Common myeloid progenitor, CD34-positive (primary cell): ENCODE data around the gene CCDC171.

Experiments
- CTCF ChIA-PET: fragments of 350-600 bp; sonication (Branson Sonifier 250); formaldehyde crosslinking; loops from one replicate; lab custom pipeline; 2021; ENCODE audit warnings: antibody characterized with exemption; lab: Charles Lee
- POLR2A ChIA-PET: fragments of 350-600 bp; sonication (Branson Sonifier 250); formaldehyde crosslinking; loops from one replicate; lab custom pipeline; 2021; ENCODE audit warnings: antibody characterized with exemption; lab: Charles Lee
- DNase-seq, 3 donors: peaks; one replicate each; pipeline versions ENCODE4 v3.0.0 to v3.0.0-alpha.2; 2013
- H3K27ac ChIP-seq, 2 experiments: 1 replicate in 1 of 2; 2 replicates in 1 of 2; pipeline ENCODE4 v1.7.0; 2013; ENCODE audit warnings: inconsistent platforms in 2 of 2, low read length in 2 of 2, mild to moderate bottlenecking in 2 of 2, low read depth in 1 of 2, moderate library complexity in 1 of 2; ENCODE audit not compliant: severe bottlenecking in 2 of 2, insufficient read depth in 1 of 2, poor library complexity in 1 of 2
- H3K27me3 ChIP-seq, 5 experiments: replicated peaks in 2 of 5; 1 replicate in 3 of 5; 2 replicates in 2 of 5; pipeline versions ENCODE4 v1.6.1 to v1.7.0; 2013; ENCODE audit warnings: low read length in 4 of 5, mild to moderate bottlenecking in 2 of 5, moderate library complexity in 2 of 5, inconsistent platforms in 1 of 5; ENCODE audit not compliant: insufficient read depth in 5 of 5, control insufficient read depth in 4 of 5
- H3K36me3 ChIP-seq, 4 experiments: 1 replicate in 2 of 4; 2 replicates in 2 of 4; pipeline versions ENCODE4 v1.6.1 to v1.7.0; 2013; ENCODE audit warnings: low read length in 3 of 4, control low read depth in 1 of 4, mild to moderate bottlenecking in 1 of 4; ENCODE audit not compliant: control insufficient read depth in 4 of 4, insufficient read depth in 4 of 4
- H3K4me1 ChIP-seq, 4 experiments: 1 replicate in 3 of 4; 2 replicates in 1 of 4; pipeline versions ENCODE4 v1.6.1 to v1.7.1; 2013; ENCODE audit warnings: low read length in 3 of 4, mild to moderate bottlenecking in 3 of 4, control low read depth in 1 of 4, inconsistent platforms in 1 of 4, moderate library complexity in 1 of 4; ENCODE audit not compliant: control insufficient read depth in 4 of 4, insufficient read depth in 4 of 4; ENCODE audit errors: control extremely low read depth in 1 of 4
- H3K4me3 ChIP-seq, 7 experiments: 1 replicate in 4 of 7; 2 replicates in 3 of 7; pipeline versions ENCODE4 v1.5.1 to v1.7.0; 2013; ENCODE audit warnings: mild to moderate bottlenecking in 7 of 7, low read length in 6 of 7, moderate library complexity in 6 of 7, inconsistent platforms in 2 of 7, low read depth in 2 of 7, control low read depth in 1 of 7; ENCODE audit not compliant: insufficient read depth in 4 of 7, control insufficient read depth in 1 of 7; ENCODE audit errors: extremely low read depth in 1 of 7
- H3K9me3 ChIP-seq, 5 experiments: 1 replicate in 4 of 5; 2 replicates in 1 of 5; pipeline versions ENCODE4 v1.6.1 to v1.7.1; 2013; ENCODE audit warnings: low read length in 4 of 5, mild to moderate bottlenecking in 2 of 5, inconsistent platforms in 1 of 5, low read depth in 1 of 5, moderate library complexity in 1 of 5; ENCODE audit not compliant: control insufficient read depth in 4 of 5, insufficient read depth in 2 of 5; ENCODE audit errors: control extremely low read depth in 1 of 5
- WGBS: methylation state at CpG from one replicate; pipeline ENCODE4 v1.1.5; 2013; ENCODE audit not compliant: insufficient coverage; 5-methylcytosine and 5-hydroxymethylcytosine counted together

Gene CCDC171

DNA sequence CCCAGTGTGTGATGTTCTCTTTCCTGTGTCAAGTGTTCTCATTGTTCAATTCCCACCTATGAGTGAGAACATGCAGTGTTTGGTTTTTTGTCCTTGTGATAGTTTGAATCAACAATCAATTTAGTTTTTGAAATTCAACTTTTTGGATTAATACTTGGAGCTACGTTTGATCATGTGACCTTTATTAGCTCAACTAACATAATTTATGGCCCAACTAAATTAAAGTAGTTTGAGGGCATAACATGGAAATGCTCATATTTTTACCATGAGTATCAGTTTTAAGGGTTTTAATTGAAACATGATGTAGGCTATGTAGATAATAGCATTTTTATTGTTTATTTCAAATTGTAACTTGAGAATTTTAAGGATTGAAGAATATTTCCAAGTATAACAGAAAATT lies 168.0 kb downstream of the CCDC171 start:
- H3K9me3 ChIP-seq = peaks cover 0 to 7% (median 0%) of the 10 kb centered on the region in 5 experiments
- DNase-seq = no peak
- H3K27ac ChIP-seq = no peak overlapping the region
- H3K27me3 ChIP-seq = no peaks in the 10 kb centered on the region
- no CpG with 5 or more reads among the region's 1 CpG for WGBS
- no peak overlapping the region for H3K4me3 ChIP-seq
- no peaks in the 10 kb centered on the region for H3K4me1 ChIP-seq
- ChIA-PET CTCF (no interaction called here), POLR2A (no interaction called here)
- H3K36me3 ChIP-seq = peaks cover 3 to 32% (median 13%) of the 10 kb centered on the region in 4 experiments

DNA sequence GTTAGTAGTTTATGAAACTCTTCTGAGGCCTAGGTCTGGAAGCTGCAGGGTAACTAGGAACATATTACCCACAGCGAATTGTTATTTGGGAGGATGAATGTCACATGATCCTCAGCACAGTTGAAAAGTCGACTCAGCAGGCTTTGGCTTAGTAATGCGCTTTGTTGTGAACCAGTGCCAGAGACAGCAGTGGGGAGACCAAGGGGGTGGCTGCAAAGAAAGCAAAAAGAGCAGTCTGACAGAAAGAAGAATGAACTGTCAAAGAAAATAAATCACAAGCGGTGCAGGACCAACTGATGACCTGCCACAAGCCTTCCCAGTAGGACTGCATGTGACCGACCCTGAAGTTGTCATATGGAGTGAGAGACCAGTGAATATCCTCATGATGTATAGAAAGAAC lies 170.0 kb downstream of the CCDC171 start:
- Histone ChIP-seq H3K9me3 (peaks cover 0 to 4% (median 0%) of the 10 kb centered on the region in 5 experiments), H3K27me3 (no peaks in the 10 kb centered on the region), H3K4me1 (no peaks in the 10 kb centered on the region), H3K4me3 (no peak overlapping the region), H3K27ac (no peak overlapping the region), H3K36me3 (peaks cover 3 to 16% (median 10%) of the 10 kb centered on the region in 4 experiments)
- no peak for DNase-seq
- CTCF ChIA-PET = no interaction called here
- 93% methylated on average over 3 of the region's 5 CpGs for WGBS
- POLR2A ChIA-PET = no interaction called here

DNA sequence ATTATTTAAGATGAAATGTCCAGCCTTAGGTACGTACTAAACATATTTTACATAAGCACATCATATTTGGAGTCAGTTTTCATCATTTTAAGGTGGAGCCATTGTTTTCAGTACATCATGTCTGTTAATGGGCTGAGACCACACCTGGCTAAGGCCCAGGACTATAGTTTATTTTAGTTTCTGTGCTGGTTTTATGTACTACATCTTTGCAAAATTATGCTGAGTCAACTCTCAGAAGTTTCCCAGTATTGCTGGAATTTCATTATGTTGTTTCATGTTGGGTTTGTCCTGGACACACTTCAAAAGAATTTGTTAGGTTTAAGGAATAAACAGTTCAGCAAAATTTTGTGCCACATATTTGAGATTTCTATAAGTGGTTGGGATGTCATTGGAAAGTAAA lies 171.2 kb downstream of the CCDC171 start:
- no peaks in the 10 kb centered on the region for H3K27me3 ChIP-seq
- DNase-seq = no peak
- no peaks in the 10 kb centered on the region for H3K9me3 ChIP-seq
- H3K4me1 ChIP-seq = no peaks in the 10 kb centered on the region
- WGBS = no CpG with 5 or more reads among the region's 1 CpG
- ChIA-PET CTCF (no interaction called here), POLR2A (no interaction called here)
- no peak overlapping the region for H3K27ac ChIP-seq
- peaks cover 3 to 17% (median 8%) of the 10 kb centered on the region in 4 experiments for H3K36me3 ChIP-seq
- H3K4me3 ChIP-seq = no peak overlapping the region

DNA sequence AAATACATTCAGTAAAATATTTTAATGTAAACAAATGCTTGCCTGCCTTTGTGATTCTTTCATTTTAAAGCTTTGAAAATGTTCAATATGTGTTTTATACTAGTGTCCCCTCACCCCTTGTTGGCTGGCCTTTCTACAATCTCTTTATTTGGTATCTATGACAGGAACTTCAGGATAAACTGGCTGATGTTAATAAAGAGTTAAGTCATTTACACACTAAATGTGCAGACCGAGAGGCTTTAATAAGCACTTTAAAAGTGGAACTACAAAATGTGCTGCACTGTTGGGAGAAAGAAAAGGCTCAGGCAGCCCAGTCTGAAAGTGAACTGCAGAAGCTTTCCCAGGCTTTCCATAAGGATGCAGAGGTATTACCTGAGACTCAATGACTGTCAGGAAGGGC lies 171.8 kb downstream of the CCDC171 start:
- Histone ChIP-seq H3K27ac (no peak overlapping the region), H3K36me3 (peaks cover 3 to 20% (median 9%) of the 10 kb centered on the region in 4 experiments), H3K4me3 (no peak overlapping the region), H3K27me3 (no peaks in the 10 kb centered on the region), H3K4me1 (no peaks in the 10 kb centered on the region), H3K9me3 (no peaks in the 10 kb centered on the region)
- WGBS = no CpG with 5 or more reads among the region's 1 CpG
- DNase-seq = no peak
- ChIA-PET CTCF (no interaction called here), POLR2A (no interaction called here)

DNA sequence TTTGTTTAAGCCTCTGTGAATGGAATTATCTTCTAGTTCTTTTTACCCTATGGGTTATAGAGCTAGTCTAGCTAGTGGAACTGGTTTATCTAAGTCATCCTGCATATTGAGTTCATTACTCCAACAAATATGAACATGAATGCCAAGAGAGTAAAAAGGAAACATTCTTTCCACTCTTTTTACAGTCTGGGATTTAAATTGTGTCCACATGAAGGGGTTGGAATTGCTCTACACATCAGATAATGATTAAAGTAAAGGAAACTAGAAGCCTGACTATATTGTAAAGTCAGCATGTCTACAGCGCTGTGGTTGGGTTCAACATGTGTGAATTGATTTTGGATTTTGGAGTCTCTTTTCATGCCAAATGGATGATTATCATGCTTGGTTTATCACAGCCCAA lies 173.1 kb downstream of the CCDC171 start:
- no peak overlapping the region for H3K27ac ChIP-seq
- DNase-seq = no peak
- H3K4me1 ChIP-seq = no peaks in the 10 kb centered on the region
- ChIA-PET POLR2A (no interaction called here), CTCF (no interaction called here)
- H3K4me3 ChIP-seq = no peak overlapping the region
- peaks cover 3 to 26% (median 10%) of the 10 kb centered on the region in 4 experiments for H3K36me3 ChIP-seq
- no CpG with 5 or more reads among the region's 1 CpG for WGBS
- no peaks in the 10 kb centered on the region for H3K9me3 ChIP-seq
- no peaks in the 10 kb centered on the region for H3K27me3 ChIP-seq

DNA sequence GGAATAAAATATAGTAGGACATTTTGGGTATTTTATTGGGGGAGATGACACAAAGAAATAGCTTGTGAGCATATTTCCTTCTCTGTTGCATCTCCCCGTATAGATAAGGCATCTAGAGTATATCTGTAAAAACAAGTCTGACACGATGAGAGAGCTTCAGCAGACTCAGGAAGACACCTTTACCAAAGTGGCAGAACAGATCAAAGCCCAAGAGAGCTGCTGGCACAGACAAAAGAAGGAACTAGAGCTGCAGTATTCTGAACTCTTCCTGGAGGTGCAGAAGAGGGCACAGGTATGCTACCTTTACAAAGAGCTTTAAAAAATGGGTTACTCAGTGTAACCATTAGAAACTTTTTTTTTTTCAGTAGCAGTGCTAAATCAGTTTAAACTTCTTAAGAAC lies 176.7 kb downstream of the CCDC171 start:
- Histone ChIP-seq H3K9me3 (peaks cover 0 to 7% (median 0%) of the 10 kb centered on the region in 5 experiments), H3K36me3 (peaks cover 3 to 31% (median 11%) of the 10 kb centered on the region in 4 experiments), H3K4me3 (no peak overlapping the region), H3K27ac (no peak overlapping the region), H3K27me3 (no peaks in the 10 kb centered on the region), H3K4me1 (no peaks in the 10 kb centered on the region)
- CTCF ChIA-PET = no interaction called here
- 100% methylated on average over 1 of the region's 2 CpGs for WGBS
- POLR2A ChIA-PET = no interaction called here
- DNase-seq = no peak

DNA sequence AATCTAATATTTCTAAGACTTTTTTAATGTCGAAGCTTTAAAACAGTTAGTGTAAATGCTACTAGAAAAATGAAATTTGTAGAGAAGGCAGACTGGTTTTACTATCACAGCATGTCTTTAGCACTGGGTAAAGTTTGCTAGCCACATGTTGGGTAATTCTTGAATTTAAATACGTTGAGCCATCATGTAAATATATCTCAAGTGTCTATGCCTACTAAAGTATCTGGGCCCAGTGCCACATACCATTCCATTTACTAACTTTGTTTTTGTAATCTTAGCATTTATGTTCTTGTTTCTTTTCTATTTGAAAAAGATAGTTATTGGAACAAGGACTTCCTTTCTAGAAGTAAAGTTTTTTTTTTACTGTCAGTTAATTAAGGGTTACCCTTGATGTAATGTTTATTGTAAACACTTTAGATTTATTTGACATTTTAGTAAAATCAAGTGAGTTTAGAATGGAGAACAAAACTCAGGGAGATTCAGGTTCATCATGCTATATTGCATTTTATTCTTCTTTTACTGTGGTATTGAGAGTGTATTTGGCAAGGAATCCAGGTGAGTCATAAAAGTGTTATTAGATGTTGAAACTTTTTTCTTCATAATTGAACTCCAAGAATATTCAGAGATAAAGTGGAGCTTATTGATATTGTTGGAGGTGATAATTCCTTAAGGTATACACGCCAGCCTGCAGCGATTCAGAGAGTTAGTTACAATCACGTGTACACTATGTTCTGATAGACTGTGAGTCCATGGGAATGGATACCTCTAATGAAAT lies 182.4 kb downstream of the CCDC171 start:
- WGBS = 92% methylated on average over 4 of the region's 5 CpGs
- CTCF ChIA-PET = no interaction called here
- Histone ChIP-seq H3K27ac (no peak overlapping the region), H3K4me3 (no peak overlapping the region), H3K36me3 (peaks cover 0 to 20% (median 3%) of the 10 kb centered on the region in 4 experiments), H3K27me3 (no peaks in the 10 kb centered on the region), H3K4me1 (no peaks in the 10 kb centered on the region), H3K9me3 (peaks cover 0 to 12% (median 2%) of the 10 kb centered on the region in 5 experiments)
- POLR2A ChIA-PET = no interaction called here
- DNase-seq = no peak
